Prostate gland (tissue), 2 donors: ENCODE measurements around the gene C1orf21.

Source experiments
- POLR2A ChIP-seq: fragments of 450-650 bp; IDR thresholded peaks from one replicate; pipeline ENCODE4 v1.6.1; 2016; ENCODE audit warnings: antibody characterized with exemption, mild to moderate bottlenecking
- POLR2AphosphoS5 ChIP-seq: sonication (generic); formaldehyde crosslinking; IDR thresholded peaks from one replicate; pipeline ENCODE4 v1.6.1; 2017; ENCODE audit warnings: antibody characterized with exemption
- TF ChIP-seq, protein P1 (sequence below), 4 experiments: fragments of 200-600 bp in 2 of 4; fragments of 450-650 bp in 2 of 4; sonication (generic) in 2 of 4; IDR thresholded peaks; 1 replicate in 3 of 4; 2 replicates in 1 of 4; pipeline ENCODE4 v1.5.1; 2016 to 2019; ENCODE audit warnings: antibody characterized with exemption in 4 of 4, mild to moderate bottlenecking in 2 of 4, moderate library complexity in 2 of 4

DNA sequence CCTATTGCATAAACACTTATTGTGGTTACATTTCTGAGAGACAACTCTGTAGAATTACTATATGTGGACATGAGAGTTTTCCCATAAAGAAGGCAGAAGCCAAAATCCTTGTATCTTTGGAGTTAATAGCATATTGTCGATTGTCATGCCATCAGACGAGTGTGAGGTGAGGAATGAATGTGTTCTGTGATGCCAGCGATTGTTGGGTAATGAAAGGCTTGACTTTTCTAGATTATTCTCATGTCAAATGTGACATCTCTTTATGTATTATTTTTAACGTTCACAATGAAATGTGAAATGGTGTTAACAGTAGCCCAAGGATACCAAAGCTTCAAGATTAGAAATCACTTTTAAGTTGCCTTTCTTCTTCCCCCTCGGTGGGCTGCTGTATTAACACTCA, 84.9 kb downstream of the C1orf21 start:
- TF ChIP-seq POLR2A (no peak), POLR2AphosphoS5 (no peak)
- TF ChIP-seq, protein P1, sequence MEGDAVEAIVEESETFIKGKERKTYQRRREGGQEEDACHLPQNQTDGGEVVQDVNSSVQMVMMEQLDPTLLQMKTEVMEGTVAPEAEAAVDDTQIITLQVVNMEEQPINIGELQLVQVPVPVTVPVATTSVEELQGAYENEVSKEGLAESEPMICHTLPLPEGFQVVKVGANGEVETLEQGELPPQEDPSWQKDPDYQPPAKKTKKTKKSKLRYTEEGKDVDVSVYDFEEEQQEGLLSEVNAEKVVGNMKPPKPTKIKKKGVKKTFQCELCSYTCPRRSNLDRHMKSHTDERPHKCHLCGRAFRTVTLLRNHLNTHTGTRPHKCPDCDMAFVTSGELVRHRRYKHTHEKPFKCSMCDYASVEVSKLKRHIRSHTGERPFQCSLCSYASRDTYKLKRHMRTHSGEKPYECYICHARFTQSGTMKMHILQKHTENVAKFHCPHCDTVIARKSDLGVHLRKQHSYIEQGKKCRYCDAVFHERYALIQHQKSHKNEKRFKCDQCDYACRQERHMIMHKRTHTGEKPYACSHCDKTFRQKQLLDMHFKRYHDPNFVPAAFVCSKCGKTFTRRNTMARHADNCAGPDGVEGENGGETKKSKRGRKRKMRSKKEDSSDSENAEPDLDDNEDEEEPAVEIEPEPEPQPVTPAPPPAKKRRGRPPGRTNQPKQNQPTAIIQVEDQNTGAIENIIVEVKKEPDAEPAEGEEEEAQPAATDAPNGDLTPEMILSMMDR (IDR thresholded peaks at IDR 0.05): no peak
